ENCODE measurements around the gene GAS6.
A peak's percentile ranks its signal among the peaks of the same experiment; 100 is the strongest.

GAS6 gene

GRCh38 chr13:113786262-113786841 lies 77.5 kb downstream of the GAS6 start:
- peak; percentile 13 for DNase-seq (ENCODE audit: low read depth)
- no peak overlapping the region for H3K4me3 ChIP-seq (ENCODE audit: low read depth, low read length)

GRCh38 chr13:113785051-113786010 lies 78.5 kb downstream of the GAS6 start:
- no peak overlapping the region for H3K4me3 ChIP-seq (ENCODE audit: low read depth, low read length)
- peak; percentile 40 for DNase-seq (ENCODE audit: low read depth)

- no peak overlapping the region for H3K4me3 ChIP-seq (ENCODE audit: low read depth, low read length)
- no peak for DNase-seq (ENCODE audit: low read depth)
These were observed 79.2 kb downstream of the GAS6 start for GRCh38 chr13:113784645-113785024.

DNA sequence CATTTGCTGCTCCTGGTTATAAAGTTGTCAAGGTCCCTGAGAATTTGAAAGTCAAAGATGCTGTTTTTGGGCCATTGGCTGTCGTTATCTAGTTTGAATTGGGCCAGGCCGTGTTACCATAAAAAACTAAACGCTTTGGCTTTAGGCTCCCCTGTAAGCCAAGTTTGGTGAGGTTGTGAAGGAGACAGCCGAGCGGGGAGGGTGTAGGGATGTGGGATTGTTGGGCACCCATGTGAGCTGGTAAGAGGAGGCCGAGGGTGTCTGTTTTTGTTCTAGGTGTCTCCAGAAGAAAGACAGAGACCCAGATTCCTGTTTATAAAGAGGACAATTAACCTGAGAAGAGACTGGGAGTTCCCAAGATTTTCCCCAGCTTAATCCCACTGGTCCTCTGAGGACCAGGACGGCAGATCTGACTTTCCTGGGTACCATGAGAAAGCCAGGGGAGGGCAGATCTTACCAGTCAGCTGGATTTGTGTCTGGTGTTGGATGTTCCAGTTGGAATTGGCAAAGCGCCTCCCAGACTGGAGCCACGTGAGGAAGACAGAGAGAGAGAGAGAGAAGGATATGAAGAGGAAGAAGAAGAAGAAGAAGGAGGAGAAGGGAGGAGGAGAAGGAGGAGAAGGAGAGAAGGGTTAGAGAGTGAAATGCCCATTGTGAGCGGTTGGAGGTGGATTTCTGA lies 79.8 kb downstream of the GAS6 start:
- DNase-seq (ENCODE audit: low read depth), result no peak
- no peak overlapping the region for H3K4me3 ChIP-seq (ENCODE audit: low read depth, low read length)

GRCh38 chr13:113783200-113783881 lies 80.5 kb downstream of the GAS6 start:
- no peak overlapping the region for H3K4me3 ChIP-seq (ENCODE audit: low read depth, low read length)
- no peak for DNase-seq (ENCODE audit: low read depth)

DNA sequence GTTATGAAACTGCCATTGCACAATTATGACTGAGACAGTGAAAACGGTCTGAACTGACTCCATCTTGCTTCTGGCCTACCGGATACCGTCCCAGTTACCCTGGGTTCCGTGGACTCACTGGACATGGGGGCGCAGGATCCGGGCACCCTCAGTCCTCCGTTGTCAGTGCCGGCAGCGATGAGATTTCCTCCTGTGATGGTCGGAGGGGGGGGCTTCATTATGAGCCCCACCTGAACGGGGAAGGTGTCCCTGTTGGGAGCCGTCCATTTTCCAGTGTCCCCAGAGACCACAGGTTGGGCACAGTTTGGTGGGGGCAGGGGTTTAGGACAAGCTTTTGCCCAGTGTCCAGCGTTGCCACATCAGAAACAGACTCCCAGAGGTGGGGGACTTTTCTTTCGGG lies 81.4 kb downstream of the GAS6 start:
- H3K4me3 ChIP-seq (ENCODE audit: low read depth, low read length), result no peak overlapping the region
- DNase-seq (ENCODE audit: low read depth), result no peak

- no peak for DNase-seq (ENCODE audit: low read depth)
- H3K4me3 ChIP-seq (ENCODE audit: low read depth, low read length), result no peak overlapping the region
These were observed 82.3 kb downstream of the GAS6 start for GRCh38 chr13:113781571-113781970.

DNA sequence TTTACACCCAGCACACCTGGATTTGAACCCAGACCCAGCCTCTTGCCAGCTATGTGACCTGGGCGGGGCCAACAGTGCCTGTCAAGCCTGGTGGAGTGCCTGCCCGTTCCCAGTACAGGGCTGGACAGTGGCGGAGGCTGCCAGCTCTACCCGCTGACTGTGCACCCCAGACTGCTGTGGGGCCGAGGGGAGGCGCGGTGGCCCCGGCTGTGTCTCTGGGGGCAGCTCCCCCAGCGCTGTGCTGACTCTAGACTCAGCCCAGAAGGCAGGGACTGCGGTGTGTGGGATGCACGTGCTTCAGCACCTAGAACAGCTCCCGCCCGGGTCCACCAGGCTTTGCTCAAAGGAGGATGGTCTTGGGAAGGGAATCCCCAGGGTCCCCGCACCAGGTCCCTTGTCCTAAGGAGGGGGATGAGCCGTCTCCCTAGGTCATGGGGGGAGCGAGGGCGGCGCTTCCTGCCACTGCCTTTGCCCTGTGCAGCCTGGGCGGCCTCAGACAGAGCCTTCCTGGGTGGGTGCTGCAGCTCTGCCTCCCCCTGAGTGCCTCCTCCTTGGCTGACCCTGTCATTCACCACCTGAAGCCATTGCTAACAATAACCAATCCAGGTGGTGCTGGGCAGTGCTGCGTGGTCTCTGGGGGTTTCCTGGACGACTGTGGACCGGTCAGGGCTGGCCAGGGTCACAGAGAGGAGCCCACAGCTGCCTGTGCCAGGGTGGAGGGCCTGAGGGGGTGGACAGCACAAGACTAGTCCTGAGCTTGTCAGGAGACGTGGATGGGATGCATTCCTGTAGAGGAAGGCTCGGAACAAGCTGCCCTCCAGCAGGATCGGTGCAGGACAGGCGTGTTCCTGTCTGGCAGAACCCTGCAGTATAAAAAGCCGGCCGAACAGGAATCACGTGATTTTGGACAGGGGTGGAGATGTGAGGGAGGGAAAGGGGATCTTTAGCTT lies 86.3 kb downstream of the GAS6 start:
- H3K4me3 ChIP-seq (ENCODE audit: low read depth, low read length), result no peak overlapping the region
- DNase-seq (ENCODE audit: low read depth), result no peak

DNA sequence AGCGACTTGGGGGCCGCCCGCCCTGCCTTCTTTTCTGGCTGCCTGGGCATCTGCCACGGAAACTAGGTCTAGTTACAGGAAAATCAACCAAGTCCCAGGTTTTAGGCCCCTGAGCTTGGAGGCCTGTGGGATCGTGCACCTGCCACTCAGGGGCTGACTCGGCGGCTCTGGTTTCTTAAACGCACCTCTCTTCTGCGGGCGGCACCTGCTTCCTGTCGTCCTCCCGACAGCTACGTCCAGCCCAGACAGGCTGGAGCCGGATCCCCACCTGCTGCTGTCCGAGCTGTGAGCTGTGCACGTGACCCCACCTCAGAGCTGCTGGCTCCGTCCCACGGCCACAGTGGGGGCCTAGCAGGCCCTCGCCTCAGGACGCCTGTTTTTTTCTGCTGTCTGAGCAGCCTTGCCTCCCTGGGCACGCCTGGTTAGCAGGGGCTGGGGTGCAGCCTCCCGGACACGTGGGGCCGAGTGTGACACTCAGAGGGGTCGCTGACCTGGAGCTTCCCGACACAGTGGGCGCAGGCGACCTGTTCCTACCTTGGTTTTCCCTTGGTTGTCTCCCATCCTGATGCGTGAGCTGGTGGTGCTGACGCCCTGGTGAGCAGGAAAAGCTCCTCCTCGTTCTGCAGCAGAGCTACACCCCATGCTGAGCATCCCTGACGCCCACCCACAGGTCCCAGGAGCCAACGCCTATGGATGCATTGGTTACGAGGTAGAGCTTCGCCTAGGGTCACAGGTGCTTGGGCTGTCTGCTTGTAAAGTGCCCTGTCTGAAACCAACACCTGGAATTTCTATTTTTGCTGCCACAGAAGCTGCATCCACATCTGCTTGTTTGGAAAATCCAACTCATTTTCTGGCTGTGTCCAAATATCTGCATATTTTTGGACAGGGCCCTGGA lies 87.4 kb downstream of the GAS6 start:
- no peak for DNase-seq (ENCODE audit: low read depth)

GRCh38 chr13:113775451-113776145 lies 88.3 kb downstream of the GAS6 start:
- no peak overlapping the region for H3K4me3 ChIP-seq (ENCODE audit: low read depth, low read length)
- no peak for DNase-seq (ENCODE audit: low read depth)

More for the DNA sequence above, 87.4 kb downstream of the GAS6 start:
- no peak overlapping the region for H3K4me3 ChIP-seq (ENCODE audit: low read depth, low read length)

DNA sequence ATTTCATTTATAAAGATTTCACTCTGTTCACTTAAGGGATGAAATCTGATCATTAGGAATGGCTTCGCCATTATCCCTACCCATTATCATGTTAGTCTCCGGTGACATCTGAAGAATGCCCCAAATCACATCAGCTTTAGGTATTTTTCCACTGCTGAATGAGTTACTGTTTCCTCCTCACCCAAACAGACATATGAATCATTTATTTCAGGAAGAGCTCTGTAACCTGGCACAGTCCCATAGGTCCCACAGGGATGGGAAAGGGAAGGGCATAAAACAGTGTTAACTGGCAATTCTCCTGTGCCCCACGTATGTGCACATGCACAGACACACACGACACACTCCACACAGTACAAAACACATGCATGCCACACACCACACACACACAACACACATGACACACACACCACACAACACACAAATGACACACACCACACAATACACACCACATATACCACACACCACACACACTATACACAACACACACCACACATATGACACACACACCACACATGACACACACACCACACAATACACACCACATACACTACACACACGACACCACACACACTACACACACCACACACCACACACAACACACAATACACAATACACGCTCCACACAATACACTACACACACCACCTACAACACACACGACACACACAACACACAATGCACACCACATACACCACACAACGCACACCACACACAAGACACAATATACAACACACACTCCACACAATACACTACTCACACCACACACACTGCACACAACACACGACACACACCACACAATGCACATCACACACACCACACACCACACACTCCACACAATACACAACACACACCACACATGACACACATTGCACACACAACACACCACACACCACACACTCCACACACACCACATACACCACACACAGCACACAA lies 89.4 kb downstream of the GAS6 start:
- no peak overlapping the region for H3K4me3 ChIP-seq (ENCODE audit: low read depth, low read length)
- peak; percentile 16 for DNase-seq (ENCODE audit: low read depth)

DNA sequence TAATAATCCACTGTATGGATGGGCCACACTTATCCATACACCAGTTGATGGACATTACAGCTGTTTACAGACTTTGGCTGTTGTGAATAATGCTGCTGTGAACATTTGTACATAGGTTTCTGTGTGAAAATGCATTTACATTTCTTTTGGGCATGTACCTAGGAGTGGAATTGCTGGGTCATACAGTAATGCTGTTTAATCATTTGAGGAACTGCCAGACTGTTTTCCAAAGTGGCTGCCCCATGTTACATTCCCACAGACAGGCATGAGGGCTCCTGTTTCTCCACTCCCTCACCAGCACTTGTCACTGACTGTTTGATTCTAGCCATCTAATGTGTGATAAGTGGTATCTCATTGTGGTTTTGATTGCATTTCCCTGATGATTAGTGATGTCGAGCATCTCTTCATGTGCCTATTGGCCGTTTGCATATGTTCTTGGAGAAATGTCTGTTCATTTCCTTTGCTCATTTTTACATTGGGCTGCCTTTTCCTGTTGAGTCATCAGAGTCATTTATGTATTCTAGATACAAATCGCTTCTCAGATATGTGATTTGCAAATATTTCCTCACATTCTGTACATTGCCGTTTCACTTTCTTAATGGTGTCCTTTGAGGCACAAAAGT lies 92.1 kb downstream of the GAS6 start:
- no peak for DNase-seq (ENCODE audit: low read depth)
- H3K4me3 ChIP-seq (ENCODE audit: low read depth, low read length), result no peak overlapping the region

DNA sequence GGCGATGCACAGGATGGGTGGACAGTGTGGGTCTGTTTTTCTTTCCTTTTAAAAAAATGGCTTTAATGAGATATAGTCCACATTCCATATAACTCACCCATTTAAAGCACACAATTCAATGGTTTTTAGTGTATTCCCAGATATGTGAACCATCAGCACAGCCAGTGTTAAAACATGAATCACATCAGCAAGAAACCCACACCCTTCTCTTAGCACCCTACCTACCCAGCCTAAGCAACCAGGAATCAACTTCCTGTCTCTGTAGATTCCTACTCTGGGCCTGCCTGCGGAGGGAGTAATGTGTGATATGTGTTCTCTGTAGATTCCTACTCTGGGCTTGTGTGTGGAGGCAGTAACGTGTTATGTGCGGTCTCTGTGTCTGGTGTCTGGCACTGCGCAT lies 92.9 kb downstream of the GAS6 start:
- DNase-seq (ENCODE audit: low read depth), result no peak
- H3K4me3 ChIP-seq (ENCODE audit: low read depth, low read length), result no peak overlapping the region

Measured in skeletal muscle cell (primary cell).